ENCODE data around the gene SLC17A2.

SLC17A2 gene

GRCh38 chr6:25878721-25879322 lies 51.7 kb downstream of the SLC17A2 start:
- no peak for DNase-seq

GRCh38 chr6:25875926-25876602 lies 54.4 kb downstream of the SLC17A2 start:
- DNase-seq: no peak

GRCh38 chr6:25875563-25875905 lies 55.0 kb downstream of the SLC17A2 start:
- no peak for DNase-seq

- no peak for DNase-seq
These were observed 55.5 kb downstream of the SLC17A2 start for GRCh38 chr6:25874822-25875562.

GRCh38 chr6:25874118-25874517 lies 56.4 kb downstream of the SLC17A2 start, which contains the start of gene SLC17A3:
TSS of gene SLC17A3 (minus strand) at chr6:25874243. CDS start at chr6:25868387, 5,856 bp downstream.
- DNase-seq: no peak

- DNase-seq: no peak
These were observed 57.7 kb downstream of the SLC17A2 start for GRCh38 chr6:25872814-25873213.

- no peak for DNase-seq
These were observed 60.7 kb downstream of the SLC17A2 start for GRCh38 chr6:25869840-25870239.

GRCh38 chr6:25868436-25869183 lies 61.9 kb downstream of the SLC17A2 start:
- no peak for DNase-seq

GRCh38 chr6:25866011-25866410 lies 64.5 kb downstream of the SLC17A2 start:
- DNase-seq: no peak

GRCh38 chr6:25863360-25863759 lies 67.1 kb downstream of the SLC17A2 start:
- DNase-seq: no peak
